A549 treated with CORT108297 at 1 μM for 4 hours (cell line): ENCODE results near the gene FTL. TPM values are rescaled to one million over a fixed set of nuclear protein-coding genes. Genes with fewer than 3 reads are reported as not detected.

Experiments used
- total RNA-seq: library from RNA; stranded (reverse); fragments of 200-300 nt; extraction: Qiagen RNA extraction; gene quantifications from 5 replicates; pipeline ENCODE4 v1.2.3, GENCODE V29; 2022

The FTL gene
- total RNA-seq: 17,379 to 25,407 TPM (median 19,575 TPM) in 5 replicates

DNA sequence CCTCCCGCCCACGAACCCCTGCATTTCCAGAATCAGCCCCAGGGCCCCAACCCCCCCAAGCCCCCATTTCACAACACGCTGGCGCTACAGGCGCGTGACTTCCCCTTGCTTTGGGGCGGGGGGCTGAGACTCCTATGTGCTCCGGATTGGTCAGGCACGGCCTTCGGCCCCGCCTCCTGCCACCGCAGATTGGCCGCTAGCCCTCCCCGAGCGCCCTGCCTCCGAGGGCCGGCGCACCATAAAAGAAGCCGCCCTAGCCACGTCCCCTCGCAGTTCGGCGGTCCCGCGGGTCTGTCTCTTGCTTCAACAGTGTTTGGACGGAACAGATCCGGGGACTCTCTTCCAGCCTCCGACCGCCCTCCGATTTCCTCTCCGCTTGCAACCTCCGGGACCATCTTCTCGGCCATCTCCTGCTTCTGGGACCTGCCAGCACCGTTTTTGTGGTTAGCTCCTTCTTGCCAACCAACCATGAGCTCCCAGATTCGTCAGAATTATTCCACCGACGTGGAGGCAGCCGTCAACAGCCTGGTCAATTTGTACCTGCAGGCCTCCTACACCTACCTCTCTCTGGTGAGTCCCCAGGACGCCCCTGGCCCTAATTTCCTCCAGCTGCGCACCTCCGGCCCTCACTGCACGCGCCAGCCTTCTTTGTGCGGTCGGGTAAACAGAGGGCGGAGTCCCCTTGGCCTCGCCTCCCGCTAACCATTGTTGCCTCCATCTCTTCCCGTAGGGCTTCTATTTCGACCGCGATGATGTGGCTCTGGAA is at the start of gene FTL:
TSS of gene FTL (plus strand) at position 270 of the 766 bp plus-strand sequence. CDS start at position 469, 199 bp downstream.

DNA sequence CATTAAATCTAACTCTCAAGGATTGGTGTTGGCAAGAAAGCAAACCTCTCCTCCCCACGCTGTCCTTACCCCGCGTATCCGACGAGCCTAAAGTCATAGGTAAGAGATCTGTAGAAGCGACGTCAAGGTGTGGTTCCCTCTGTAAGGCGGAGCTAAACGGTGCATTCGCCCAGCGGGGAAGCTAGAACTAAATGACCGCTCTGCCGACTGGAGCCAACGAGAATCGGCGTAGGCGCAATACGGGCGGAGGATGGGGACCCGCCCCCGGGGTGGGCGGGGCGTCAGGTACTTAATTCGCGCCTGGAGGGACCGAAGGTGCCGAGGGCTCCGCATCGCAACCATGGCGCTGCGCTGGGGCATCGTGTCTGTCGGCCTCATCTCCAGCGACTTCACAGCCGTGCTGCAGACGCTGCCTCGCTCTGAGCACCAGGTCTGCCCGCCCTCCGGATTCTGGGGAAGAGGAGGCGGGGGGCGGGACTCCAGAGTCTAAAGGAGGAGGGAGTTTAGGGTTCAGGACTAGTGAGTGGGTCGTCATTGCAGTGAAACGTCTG is 31.7 kb upstream of the FTL start, which contains the start of gene DHDH:
TSS of gene DHDH (plus strand) at position 318 of the 551 bp plus-strand sequence. CDS start at position 341, 23 bp downstream.

DNA sequence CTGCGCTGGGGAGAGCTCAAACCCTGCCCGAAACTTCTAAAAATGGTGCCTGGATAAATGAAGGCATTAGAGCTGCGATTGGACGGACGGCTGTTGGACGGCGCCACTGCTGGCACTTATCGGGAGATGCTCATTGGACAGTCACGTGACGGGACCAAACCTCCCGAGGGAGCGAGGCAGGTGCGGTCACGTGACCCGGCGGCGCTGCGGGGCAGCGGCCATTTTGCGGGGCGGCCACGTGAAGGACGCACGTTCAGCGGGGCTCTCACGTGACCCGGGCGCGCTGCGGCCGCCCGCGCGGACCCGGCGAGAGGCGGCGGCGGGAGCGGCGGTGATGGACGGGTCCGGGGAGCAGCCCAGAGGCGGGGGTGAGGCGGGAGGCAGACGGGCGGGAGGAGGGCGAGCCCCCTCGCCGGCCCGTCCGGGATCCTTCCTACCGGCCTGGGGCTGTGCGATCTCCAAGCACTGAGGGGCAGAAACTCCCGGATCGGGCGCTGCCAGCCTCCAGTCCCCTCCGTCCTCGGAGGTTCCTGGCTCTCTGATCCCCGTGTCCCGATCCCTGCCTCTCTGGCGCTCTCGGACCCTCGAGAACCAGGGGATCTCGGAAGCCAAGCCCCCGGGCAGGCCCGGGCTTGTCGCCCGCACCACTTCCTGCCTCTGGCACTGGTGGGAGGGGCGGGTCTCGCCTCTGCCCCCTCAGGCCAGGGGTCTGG is 10.4 kb upstream of the FTL start, which contains the start of gene BAX:
TSS of gene BAX (plus strand) at position 281 of the 713 bp plus-strand sequence. CDS start at position 335, 54 bp downstream.

DNA sequence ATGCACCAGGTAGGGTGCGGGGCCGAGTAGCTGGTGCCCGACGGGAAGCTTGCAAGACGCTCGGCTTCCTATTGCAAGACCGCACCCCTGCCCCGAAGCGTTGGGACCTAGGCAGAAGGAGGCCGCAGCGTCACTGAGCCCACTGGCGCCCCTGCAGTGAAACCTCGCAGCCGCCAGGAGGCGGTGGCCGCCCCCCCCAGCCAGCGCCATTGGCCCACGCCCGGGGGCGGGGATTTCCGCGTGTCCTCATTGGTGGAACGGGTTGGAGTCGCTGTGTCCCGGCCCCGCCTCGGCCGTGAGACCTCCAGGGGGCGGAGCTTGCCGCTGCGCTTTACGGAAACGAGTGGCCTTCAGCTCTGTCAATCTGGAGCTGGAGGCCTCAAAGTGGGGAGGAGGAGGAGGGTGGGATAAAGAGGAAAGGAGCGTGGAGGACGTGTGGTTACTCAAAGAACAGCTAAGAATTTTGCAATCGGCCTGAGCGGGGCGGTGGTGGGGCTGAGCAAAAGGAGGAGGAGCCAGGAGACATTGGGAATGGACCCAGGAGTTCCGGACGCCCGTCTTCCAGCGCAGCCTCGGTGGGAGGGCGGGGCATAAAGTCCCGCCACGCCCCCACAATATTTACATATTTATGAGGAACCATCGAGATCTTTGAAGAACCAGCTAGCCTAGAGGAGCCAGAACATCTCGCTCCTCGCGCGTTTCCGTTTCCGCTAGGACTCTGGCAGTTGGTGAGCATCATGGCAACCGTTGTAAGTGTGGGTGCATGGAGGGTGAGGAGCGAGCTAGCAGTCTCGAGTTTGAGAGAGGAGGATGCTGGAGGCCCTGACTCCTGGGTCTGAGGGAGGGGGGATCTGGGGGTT is 28.3 kb downstream of the FTL start, which contains the start of the genes GYS1 and RUVBL2:
TSS of gene GYS1 (minus strand) at position 135 of the 860 bp plus-strand sequence. CDS start 197 bp downstream, outside the sequence.
TSS of gene RUVBL2 (plus strand) at position 713 of the 860 bp plus-strand sequence. CDS start at position 738, 25 bp downstream.

Other genes starting within 250 kb of the FTL start
- gene MAMSTR, start 245.6 kb upstream of the FTL start, total RNA-seq: 0.47 to 0.76 TPM (median 0.61 TPM) in 5 replicates
- gene RASIP1, start 224.7 kb upstream of the FTL start, total RNA-seq: 0.32 to 0.65 TPM (median 0.57 TPM) in 5 replicates
- not detected in 5 replicates for gene IZUMO1, start 218.4 kb upstream of the FTL start, total RNA-seq
- gene FUT1, start 212.7 kb upstream of the FTL start, total RNA-seq: 0.05 to 0.14 TPM (median 0.06 TPM) in 5 replicates
- not detected in 5 replicates for gene FGF21, start 209.8 kb upstream of the FTL start, total RNA-seq
- 52.3 to 64.2 TPM (median 60.2 TPM) in 5 replicates for gene BCAT2, start 154.3 kb upstream of the FTL start, total RNA-seq
- 12.0 to 18.1 TPM (median 15.2 TPM) in 5 replicates for gene HSD17B14, start 128.8 kb upstream of the FTL start, total RNA-seq
- 1.7 to 2.3 TPM (median 1.9 TPM) in 5 replicates for gene PLEKHA4, start 96.7 kb upstream of the FTL start, total RNA-seq
- gene PPP1R15A, start 92.9 kb upstream of the FTL start, total RNA-seq: 82.7 to 145 TPM (median 110 TPM) in 5 replicates
- gene TULP2, start 66.6 kb upstream of the FTL start, total RNA-seq: not detected in 5 replicates
- 199 to 226 TPM (median 220 TPM) in 5 replicates for gene NUCB1, start 65.0 kb upstream of the FTL start, total RNA-seq
- 1.3 to 1.7 TPM (median 1.5 TPM) in 5 replicates for gene DHDH, start 31.6 kb upstream of the FTL start, total RNA-seq
- 293 to 394 TPM (median 360 TPM) in 5 replicates for gene BAX, start 10.4 kb upstream of the FTL start, total RNA-seq
- gene GYS1, start 28.0 kb downstream of the FTL start, total RNA-seq: 19.0 to 21.9 TPM (median 19.6 TPM) in 5 replicates
- 223 to 246 TPM (median 237 TPM) in 5 replicates for gene RUVBL2, start 28.6 kb downstream of the FTL start, total RNA-seq
- not detected in 5 replicates for gene LHB, start 51.8 kb downstream of the FTL start, total RNA-seq
- 0.20 to 0.42 TPM in 2 of 5 replicates, not detected in the others for gene CGB3, start 59.0 kb downstream of the FTL start, total RNA-seq
- 0.33 to 0.71 TPM (median 0.35 TPM) in 4 of 5 replicates, not detected in the other for gene CGB2, start 66.6 kb downstream of the FTL start, total RNA-seq
- 0.13 to 1.3 TPM (median 0.20 TPM) in 3 of 5 replicates, not detected in the others for gene CGB1, start 71.6 kb downstream of the FTL start, total RNA-seq
- gene CGB5, start 78.5 kb downstream of the FTL start, total RNA-seq: 0.60 to 1.9 TPM (median 0.88 TPM) in 5 replicates
- 2.9 to 5.0 TPM (median 4.8 TPM) in 5 replicates for gene CGB8, start 83.8 kb downstream of the FTL start, total RNA-seq
- 0.40 to 0.86 TPM (median 0.59 TPM) in 5 replicates for gene CGB7, start 92.4 kb downstream of the FTL start, total RNA-seq
- 0.46 to 0.58 TPM (median 0.51 TPM) in 5 replicates for gene NTF4, start 99.5 kb downstream of the FTL start, total RNA-seq
- gene KCNA7, start 107.4 kb downstream of the FTL start, total RNA-seq: 0.02 TPM in 1 of 5 replicates, not detected in the others
- gene SNRNP70, start 120.1 kb downstream of the FTL start, total RNA-seq: 298 to 347 TPM (median 346 TPM) in 5 replicates
- gene LIN7B, start 149.1 kb downstream of the FTL start, total RNA-seq: 3.8 to 8.2 TPM (median 6.6 TPM) in 5 replicates
- gene C19orf73, start 153.8 kb downstream of the FTL start, total RNA-seq: 1.1 to 2.3 TPM (median 1.9 TPM) in 5 replicates
- 5.9 to 8.9 TPM (median 8.8 TPM) in 5 replicates for gene PPFIA3, start 154.2 kb downstream of the FTL start, total RNA-seq
- not detected in 5 replicates for gene HRC, start 190.1 kb downstream of the FTL start, total RNA-seq
- gene TRPM4, start 192.5 kb downstream of the FTL start, total RNA-seq: 7.1 to 11.5 TPM (median 9.4 TPM) in 5 replicates